ENCODE measurements around the gene PALB2. TPM values are rescaled to one million over a fixed set of nuclear protein-coding genes. Genes with fewer than 3 reads are reported as not detected.
A peak's percentile ranks its signal among the peaks of the same experiment; 100 is the strongest.
"Not testable (repeated sequence)": the region's sequence is repeated elsewhere in the genome, so short reads cannot be mapped to it uniquely, and the experiment has no call there.

PALB2 gene
- total RNA-seq, 2 experiments from 2014 or later: 22.9 to 24.0 TPM

- ATAC-seq (no peak), DNase-seq (no peak)
- TF ChIP-seq CTCF (IDR thresholded peaks at IDR 0.05): no peak
- Mint-ChIP-seq H3K4me1 (ENCODE audit: low read depth) (no peaks in the 10 kb centered on the region), H3K27ac (peak overlapping the region; percentile 3), H3K27me3 (no peaks in the 10 kb centered on the region), H3K36me3 (ENCODE audit: low read depth) (peaks cover 44% of the 10 kb centered on the region), H3K4me3 (no peak overlapping the region), H3K9me3 (no peaks in the 10 kb centered on the region)
- CTCF ChIA-PET: interaction anchor here (1.1 kb wide), 1 partner anchor 12 kb away, joined by 7 read pairs; no protein-coding TSS in a partner anchor
- intact Hi-C loops (cut with micrococcal nuclease): no loop called here
- POLR2A ChIA-PET: no interaction called here
Measured at GRCh38 chr16:23584186-23585076, 56.7 kb downstream of the PALB2 start.

DNA sequence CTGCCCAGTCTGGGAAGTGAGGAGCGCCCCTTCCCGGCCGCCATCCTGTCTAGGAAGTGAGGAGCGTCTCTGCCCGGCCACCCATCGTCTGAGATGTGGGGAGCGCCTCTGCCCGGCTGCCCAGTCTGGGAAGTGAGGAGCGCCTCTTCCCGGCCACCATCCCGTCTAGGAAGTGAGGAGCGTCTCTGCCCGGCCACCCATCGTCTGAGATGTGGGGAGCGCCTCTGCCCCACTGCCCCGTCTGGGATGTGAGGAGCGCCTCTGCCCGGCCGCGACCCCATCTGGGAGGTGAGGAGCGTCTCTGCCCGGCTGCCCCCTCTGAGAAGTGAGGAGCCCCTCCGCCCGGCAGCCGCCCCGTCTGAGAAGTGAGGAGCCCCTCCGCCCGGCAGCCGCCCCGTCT, 57.8 kb downstream of the PALB2 start:
- POLR2A ChIA-PET; DNase-seq; H3K27me3 Mint-ChIP-seq; H3K4me1 Mint-ChIP-seq (ENCODE audit: low read depth); CTCF ChIA-PET; H3K27ac Mint-ChIP-seq; H3K4me3 Mint-ChIP-seq; ATAC-seq; H3K9me3 Mint-ChIP-seq; intact Hi-C loops (cut with micrococcal nuclease): not testable (repeated sequence)
- H3K36me3 Mint-ChIP-seq (ENCODE audit: low read depth): peaks cover 38% of the 10 kb centered on the region

DNA sequence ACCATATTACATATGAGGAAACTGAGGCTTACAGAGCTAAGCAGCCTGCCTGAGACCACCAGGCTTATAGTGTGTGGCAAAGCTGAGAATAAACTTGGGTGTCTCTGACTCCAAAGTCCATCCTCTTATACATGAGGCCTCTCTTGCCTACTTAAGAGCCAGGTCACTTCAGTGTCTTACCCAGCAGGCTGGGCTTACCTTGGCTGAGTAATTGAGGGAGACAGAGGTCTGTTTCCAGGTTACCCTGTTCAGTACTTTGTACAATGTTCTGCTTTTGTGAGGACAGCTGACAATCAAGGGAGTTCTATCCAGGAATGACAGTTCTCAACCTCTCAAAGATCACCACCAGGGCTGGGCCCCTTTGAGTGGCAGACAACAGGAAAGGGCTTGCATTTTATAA, 59.3 kb downstream of the PALB2 start:
- H3K9me3 Mint-ChIP-seq: no peaks in the 10 kb centered on the region
- ATAC-seq (no peak), DNase-seq (no peak)
- intact Hi-C loops (cut with micrococcal nuclease): no loop called here
- H3K27me3 Mint-ChIP-seq: no peaks in the 10 kb centered on the region
- CTCF ChIA-PET: interaction anchor here (0.6 kb wide), 1 partner anchor 28 kb away, joined by 4 read pairs; no protein-coding TSS in a partner anchor
- no peak for TF ChIP-seq CTCF (IDR thresholded peaks at IDR 0.05)
- H3K36me3 Mint-ChIP-seq (ENCODE audit: low read depth): peaks cover 36% of the 10 kb centered on the region
- H3K4me3 Mint-ChIP-seq: no peak overlapping the region
- H3K27ac Mint-ChIP-seq: peak overlapping the region; percentile 13
- POLR2A ChIA-PET: interaction anchor here (1.9 kb wide), 1 partner anchor 10 kb away, joined by 8 read pairs; no protein-coding TSS in a partner anchor
- H3K4me1 Mint-ChIP-seq (ENCODE audit: low read depth): no peaks in the 10 kb centered on the region

DNA sequence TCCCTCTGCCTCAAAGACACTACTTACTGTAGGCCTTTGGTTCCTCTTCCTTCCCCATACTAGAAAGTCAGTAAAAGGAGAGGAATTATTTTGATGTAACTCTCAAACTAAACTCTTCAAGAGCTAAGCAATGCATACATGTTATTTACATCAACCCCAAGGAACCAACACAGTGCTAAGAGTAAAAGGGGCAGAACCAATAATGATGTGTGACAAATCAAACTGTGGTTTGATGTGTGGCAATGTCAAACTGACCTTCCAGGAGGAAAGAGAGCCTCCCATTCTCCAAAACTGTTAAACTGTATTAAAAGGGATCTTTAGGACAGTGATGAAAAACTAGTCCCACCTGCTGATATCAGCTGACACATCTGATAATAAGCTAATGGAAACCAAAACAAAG, 60.7 kb downstream of the PALB2 start:
- no peak for ATAC-seq
- ChIA-PET CTCF (no interaction called here), POLR2A (interaction anchor here (1.9 kb wide), 1 partner anchor 11 kb away, joined by 8 read pairs; no protein-coding TSS in a partner anchor)
- H3K36me3 Mint-ChIP-seq (ENCODE audit: low read depth): peaks cover 29% of the 10 kb centered on the region
- intact Hi-C loops (cut with micrococcal nuclease): no loop called here
- TF ChIP-seq CTCF (IDR thresholded peaks at IDR 0.05): no peak
- no peaks in the 10 kb centered on the region for H3K4me1 Mint-ChIP-seq (ENCODE audit: low read depth)
- DNase-seq: no peak
- no peaks in the 10 kb centered on the region for H3K9me3 Mint-ChIP-seq
- no peaks in the 10 kb centered on the region for H3K27me3 Mint-ChIP-seq
- no peak overlapping the region for H3K4me3 Mint-ChIP-seq
- H3K27ac Mint-ChIP-seq: no peak overlapping the region

GRCh38 chr16:23579371-23579770, 61.7 kb downstream of the PALB2 start:
- no peaks in the 10 kb centered on the region for H3K9me3 Mint-ChIP-seq
- no peak overlapping the region for H3K4me3 Mint-ChIP-seq
- ATAC-seq (no peak), DNase-seq (no peak)
- no peaks in the 10 kb centered on the region for H3K27me3 Mint-ChIP-seq
- no peak for TF ChIP-seq CTCF (IDR thresholded peaks at IDR 0.05)
- intact Hi-C loops (cut with micrococcal nuclease): no loop called here
- peaks cover 23% of the 10 kb centered on the region for H3K36me3 Mint-ChIP-seq (ENCODE audit: low read depth)
- CTCF ChIA-PET: interaction anchor here (0.9 kb wide), 1 partner anchor 144 kb away, joined by 3 read pairs; no protein-coding TSS in a partner anchor
- H3K27ac Mint-ChIP-seq: no peak overlapping the region
- H3K4me1 Mint-ChIP-seq (ENCODE audit: low read depth): no peaks in the 10 kb centered on the region
- POLR2A ChIA-PET: no interaction called here
